Mesenchymal stem cell (in vitro differentiated cells and primary cell): Measurements from ENCODE around the gene OTX2.

Experiments used
- DNase-seq: peaks from one replicate; pipeline ENCODE4 v3.0.0-alpha.2; 2013
- H2AFZ ChIP-seq: one replicate; pipeline ENCODE4 v1.6.1; 2013; ENCODE audit warnings: low read depth, mild to moderate bottlenecking, control low read depth, inconsistent platforms, low read length, moderate library complexity
- H2AK5ac ChIP-seq: 2 replicates; pipeline ENCODE4 v1.6.1; 2013; ENCODE audit warnings: low read length, moderate library complexity, mild to moderate bottlenecking, inconsistent platforms; ENCODE audit not compliant: severe bottlenecking
- H2BK120ac ChIP-seq: one replicate; pipeline ENCODE4 v1.6.1; 2013; ENCODE audit warnings: low read depth, mild to moderate bottlenecking, inconsistent platforms, low read length, moderate library complexity
- H2BK12ac ChIP-seq, 2 experiments: one replicate each; pipeline ENCODE4 v1.6.1; 2013; ENCODE audit warnings: inconsistent platforms in 2 of 2, low read length in 2 of 2, mild to moderate bottlenecking in 2 of 2, moderate library complexity in 2 of 2, control low read depth in 1 of 2
- H2BK15ac ChIP-seq: one replicate; pipeline ENCODE4 v1.6.1; 2013; ENCODE audit warnings: mild to moderate bottlenecking, low read depth, inconsistent platforms; ENCODE audit not compliant: poor library complexity, severe bottlenecking
- H2BK5ac ChIP-seq: 2 replicates; pipeline ENCODE4 v1.6.1; 2013; ENCODE audit warnings: low read depth, mild to moderate bottlenecking, low read length, control low read depth, inconsistent platforms; ENCODE audit not compliant: poor library complexity, severe bottlenecking
- H3K14ac ChIP-seq, 2 experiments: one replicate each; pipeline ENCODE4 v1.6.1; 2013; ENCODE audit warnings: inconsistent platforms in 2 of 2, low read length in 2 of 2, control low read depth in 1 of 2, mild to moderate bottlenecking in 1 of 2, moderate library complexity in 1 of 2
- H3K18ac ChIP-seq, 2 experiments: one replicate each; pipeline ENCODE4 v1.6.1; 2013; ENCODE audit warnings: inconsistent platforms in 2 of 2, low read length in 2 of 2, control low read depth in 1 of 2, low read depth in 1 of 2, mild to moderate bottlenecking in 1 of 2
- H3K23ac ChIP-seq, 2 experiments: one replicate each; pipeline ENCODE4 v1.6.1; 2013; ENCODE audit warnings: inconsistent platforms in 2 of 2, low read length in 2 of 2, mild to moderate bottlenecking in 2 of 2, moderate library complexity in 2 of 2, control low read depth in 1 of 2
- H3K27ac ChIP-seq: 2 replicates; pipeline ENCODE4 v1.5.1; 2013; ENCODE audit warnings: mild to moderate bottlenecking, moderate library complexity, low read length, control low read depth, inconsistent platforms; ENCODE audit not compliant: poor library complexity, severe bottlenecking
- H3K27me3 ChIP-seq, 2 experiments: 2 replicates each; pipeline versions ENCODE4 v1.6.1 to v1.7.0; 2013; ENCODE audit warnings: low read length in 2 of 2, mild to moderate bottlenecking in 2 of 2, moderate library complexity in 2 of 2, control low read depth in 1 of 2, inconsistent platforms in 1 of 2; ENCODE audit not compliant: control insufficient read depth in 1 of 2, insufficient read depth in 1 of 2
- H3K36me3 ChIP-seq, 2 experiments: 2 replicates each; pipeline versions ENCODE4 v1.6.1 to v1.7.0; 2013; ENCODE audit warnings: low read length in 2 of 2, control low read depth in 1 of 2, inconsistent platforms in 1 of 2, low read depth in 1 of 2, mild to moderate bottlenecking in 1 of 2; ENCODE audit not compliant: insufficient read depth in 2 of 2, control insufficient read depth in 1 of 2
- H3K4ac ChIP-seq, 2 experiments: one replicate each; pipeline ENCODE4 v1.6.1; 2013; ENCODE audit warnings: inconsistent platforms in 2 of 2, low read length in 2 of 2, mild to moderate bottlenecking in 2 of 2, moderate library complexity in 2 of 2, control low read depth in 1 of 2, low read depth in 1 of 2
- H3K4me1 ChIP-seq: 2 replicates; pipeline ENCODE4 v1.6.1; 2013; ENCODE audit warnings: low read depth, low read length, control low read depth; ENCODE audit not compliant: control insufficient read depth, insufficient read depth
- H3K4me2 ChIP-seq: 2 replicates; pipeline ENCODE4 v1.6.1; 2013; ENCODE audit warnings: low read length, mild to moderate bottlenecking, inconsistent platforms; ENCODE audit not compliant: poor library complexity, severe bottlenecking
- H3K4me3 ChIP-seq, 2 experiments: 2 replicates each; pipeline versions ENCODE4 v1.5.1 to v1.7.0; 2013; ENCODE audit warnings: low read length in 2 of 2, mild to moderate bottlenecking in 2 of 2, control low read depth in 1 of 2, low read depth in 1 of 2; ENCODE audit not compliant: insufficient read depth in 1 of 2
- H3K79me1 ChIP-seq: replicated peaks from 2 replicates; pipeline ENCODE4 v1.6.1; 2013; ENCODE audit warnings: mild to moderate bottlenecking, control low read depth, low read length, inconsistent platforms; ENCODE audit not compliant: poor library complexity, severe bottlenecking
- H3K9ac ChIP-seq: 2 replicates; pipeline ENCODE4 v1.7.0; 2013; ENCODE audit warnings: mild to moderate bottlenecking, low read length, moderate library complexity
- H3K9me3 ChIP-seq: 2 replicates; pipeline ENCODE4 v1.7.0; 2013; ENCODE audit warnings: mild to moderate bottlenecking, low read length; ENCODE audit not compliant: control insufficient read depth
- H4K8ac ChIP-seq: one replicate; pipeline ENCODE4 v1.6.1; 2013; ENCODE audit warnings: inconsistent platforms, mild to moderate bottlenecking, low read length, moderate library complexity
- H4K91ac ChIP-seq: one replicate; pipeline ENCODE4 v1.6.1; 2013; ENCODE audit warnings: mild to moderate bottlenecking, low read length, inconsistent platforms
- WGBS: methylation state at CpG from one replicate; pipeline ENCODE4 v1.1.7; 2013; ENCODE audit warnings: mixed read lengths; 5-methylcytosine and 5-hydroxymethylcytosine counted together

OTX2 gene

GRCh38 chr14:56805992-56806727, 4.1 kb downstream of the OTX2 start:
- Histone ChIP-seq H2AFZ (no peak overlapping the region), H3K18ac (no peak overlapping the region), H2BK15ac (no peak overlapping the region), H3K79me1 (no peaks in the 10 kb centered on the region), H3K27ac (no peak overlapping the region), H2BK5ac (no peak overlapping the region), H3K27me3 (peaks cover 97 to 100% of the 10 kb centered on the region in 2 experiments), H3K4me3 (no peak overlapping the region), H3K9me3 (peaks cover 5% of the 10 kb centered on the region), H3K4me2 (no peak overlapping the region), H3K4ac (no peak overlapping the region), H3K14ac (no peak overlapping the region), H2AK5ac (no peak overlapping the region), H3K36me3 (no peaks in the 10 kb centered on the region), H2BK120ac (no peak overlapping the region), H3K23ac (no peak overlapping the region), H3K9ac (no peak overlapping the region), H4K8ac (no peak overlapping the region), H4K91ac (no peak overlapping the region), H2BK12ac (no peak overlapping the region), H3K4me1 (peaks cover 16% of the 10 kb centered on the region)
- 8% methylated on average over 3 of the region's 9 CpGs for WGBS
- no peak for DNase-seq

- Histone ChIP-seq H3K27ac (no peak overlapping the region), H3K4me2 (no peak overlapping the region), H3K79me1 (no peaks in the 10 kb centered on the region), H2BK120ac (no peak overlapping the region), H3K9me3 (peaks cover 5% of the 10 kb centered on the region), H3K14ac (no peak overlapping the region), H2BK12ac (no peak overlapping the region), H3K4me3 (no peak overlapping the region), H3K23ac (no peak overlapping the region), H2AFZ (no peak overlapping the region), H3K9ac (no peak overlapping the region), H2BK5ac (no peak overlapping the region), H2AK5ac (no peak overlapping the region), H4K91ac (no peak overlapping the region), H3K36me3 (no peaks in the 10 kb centered on the region), H3K4ac (no peak overlapping the region), H3K18ac (no peak overlapping the region), H3K4me1 (peaks cover 16% of the 10 kb centered on the region), H4K8ac (no peak overlapping the region), H3K27me3 (peaks cover 97 to 99% of the 10 kb centered on the region in 2 experiments), H2BK15ac (no peak overlapping the region)
- 7% methylated on average over 14 of the region's 18 CpGs for WGBS
- no peak for DNase-seq
These were observed 4.9 kb downstream of the OTX2 start for GRCh38 chr14:56805201-56805991.

GRCh38 chr14:56803816-56804535, 6.3 kb downstream of the OTX2 start:
- WGBS: 23% methylated on average over 29 of the region's 29 CpGs
- no peak for DNase-seq

GRCh38 chr14:56801920-56802319, 8.4 kb downstream of the OTX2 start:
- no peak overlapping the region for H3K23ac ChIP-seq
- H3K9ac ChIP-seq: no peak overlapping the region
- peaks cover 92 to 98% of the 10 kb centered on the region in 2 experiments for H3K27me3 ChIP-seq
- no peak overlapping the region for H2AFZ ChIP-seq
- H4K91ac ChIP-seq: no peak overlapping the region
- no peak overlapping the region for H2BK120ac ChIP-seq
- H3K4me1 ChIP-seq: peaks cover 4% of the 10 kb centered on the region
- H2BK12ac ChIP-seq: no peak overlapping the region
- H3K4ac ChIP-seq: no peak overlapping the region
- no peak overlapping the region for H2BK15ac ChIP-seq
- no peaks in the 10 kb centered on the region for H3K79me1 ChIP-seq
- WGBS: 55% methylated on average over 3 of the region's 3 CpGs
- no peak overlapping the region for H3K18ac ChIP-seq
- H3K4me2 ChIP-seq: no peak overlapping the region
- no peak overlapping the region for H3K14ac ChIP-seq
- no peak for DNase-seq
- no peak overlapping the region for H2BK5ac ChIP-seq
- no peak overlapping the region for H3K4me3 ChIP-seq
- H3K36me3 ChIP-seq: no peaks in the 10 kb centered on the region
- no peak overlapping the region for H4K8ac ChIP-seq
- no peak overlapping the region for H2AK5ac ChIP-seq
- no peak overlapping the region for H3K27ac ChIP-seq
- peaks cover 10% of the 10 kb centered on the region for H3K9me3 ChIP-seq

More at GRCh38 chr14:56803816-56804535, 6.3 kb downstream of the OTX2 start:
- Histone ChIP-seq H3K9ac (no peak overlapping the region), H3K23ac (no peak overlapping the region), H3K27ac (no peak overlapping the region), H3K14ac (no peak overlapping the region), H3K9me3 (peaks cover 10% of the 10 kb centered on the region), H2BK15ac (no peak overlapping the region), H3K4me2 (no peak overlapping the region), H2BK5ac (no peak overlapping the region), H3K79me1 (no peaks in the 10 kb centered on the region), H3K36me3 (no peaks in the 10 kb centered on the region), H2AK5ac (no peak overlapping the region), H3K4ac (no peak overlapping the region), H3K4me3 (no peak overlapping the region), H3K4me1 (peaks cover 12% of the 10 kb centered on the region), H2BK120ac (no peak overlapping the region), H4K8ac (no peak overlapping the region), H4K91ac (no peak overlapping the region), H2AFZ (no peak overlapping the region), H3K18ac (no peak overlapping the region), H3K27me3 (peaks cover 95 to 97% of the 10 kb centered on the region in 2 experiments), H2BK12ac (no peak overlapping the region)
